GM10266 (cell line): ENCODE measurements around the gene PDP2.
"Not testable (repeated sequence)": the region's sequence is repeated elsewhere in the genome, so short reads cannot be mapped to it uniquely, and the experiment has no call there.

Experiments used
- DNase-seq: peaks from one replicate; pipeline ENCODE4 v3.0.0; 2012; ENCODE audit errors: extremely low spot score
- CTCF ChIP-seq: IDR thresholded peaks from 2 replicates; pipeline ENCODE4 v1.5.1; 2012; ENCODE audit warnings: mild to moderate bottlenecking, low read depth; ENCODE audit not compliant: control insufficient read depth, insufficient read depth; ENCODE audit errors: missing control alignments

Gene PDP2

DNA sequence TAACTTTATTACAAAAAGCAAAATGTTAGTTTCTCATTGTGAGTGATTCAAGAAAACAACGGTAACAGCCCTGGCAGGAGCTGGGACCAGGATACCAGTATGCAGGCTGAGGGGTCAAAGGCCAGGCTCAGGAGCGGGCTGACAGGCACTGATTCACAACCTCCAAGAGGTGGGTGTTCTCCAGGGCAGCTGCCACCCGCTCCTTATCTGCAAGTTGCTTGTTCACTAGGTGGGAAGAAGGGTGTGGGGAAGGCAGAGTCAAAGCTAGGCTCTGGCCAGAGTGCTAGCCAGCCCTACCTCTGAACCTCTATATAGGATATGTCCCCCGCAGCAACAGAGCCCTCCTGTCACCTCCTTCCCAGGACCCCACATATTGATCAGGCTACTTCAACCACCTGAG is 51.8 kb downstream of the PDP2 start:
- no peak for TF ChIP-seq CTCF
- no peak for DNase-seq

DNA sequence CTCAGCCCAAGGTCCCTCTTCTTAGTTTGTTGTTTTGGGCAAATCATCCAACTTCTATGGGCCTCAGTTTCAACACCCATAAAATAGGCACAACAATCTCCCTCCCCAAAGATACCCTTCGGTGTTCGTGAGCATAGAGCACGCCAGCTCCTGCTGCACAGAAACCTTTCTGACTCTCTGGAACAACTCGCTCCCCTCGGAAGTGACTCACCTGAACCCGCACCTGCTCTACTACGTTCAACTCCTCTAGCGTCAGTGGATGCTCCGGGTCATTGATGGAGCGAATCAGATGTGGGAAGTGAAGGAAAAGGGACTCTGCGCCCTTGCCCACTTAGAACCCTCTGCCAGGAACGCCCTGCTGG is 53.4 kb downstream of the PDP2 start:
- DNase-seq: no peak
- TF ChIP-seq CTCF: no peak

GRCh38 chr16:66934138-66934838 is 54.0 kb downstream of the PDP2 start, which contains the start of gene CIAO2B:
Gene CIAO2B, minus strand, starts transcription at chr16:66934402. Its CDS starts 38 bp downstream, at chr16:66934364.
- DNase-seq: peak; percentile 90
- no peak for TF ChIP-seq CTCF

GRCh38 chr16:66934839-66935313 is 54.6 kb downstream of the PDP2 start:
- not testable (repeated sequence) for DNase-seq

- no peak for TF ChIP-seq CTCF
- DNase-seq: no peak
Observed at GRCh38 chr16:66935314-66936011, 55.1 kb downstream of the PDP2 start, which contains the start of gene CES2. Gene CES2, plus strand, starts transcription at chr16:66935516. Its CDS starts 120 bp downstream, at chr16:66935636.

GRCh38 chr16:66936462-66936861 is 56.1 kb downstream of the PDP2 start:
- no peak for TF ChIP-seq CTCF
- DNase-seq: no peak

- no peak for TF ChIP-seq CTCF
- DNase-seq: no peak
Observed at GRCh38 chr16:66936889-66937554, 56.7 kb downstream of the PDP2 start.
